Gastrocnemius medialis (tissue), 4 donors: Measurements from ENCODE around the gene PKP4.

Experiments
- CTCF ChIP-seq, 5 experiments: fragments of 450-650 bp in 3 of 5; fragments of 200-600 bp in 2 of 5; sonication (generic) in 2 of 5; IDR thresholded peaks in 4 of 5; conservative IDR thresholded peaks in 1 of 5; 1 replicate in 4 of 5; 2 replicates in 1 of 5; pipeline ENCODE4 v1.5.1; 2016 to 2019; ENCODE audit warnings: antibody characterized with exemption in 5 of 5, mild to moderate bottlenecking in 3 of 5, moderate library complexity in 3 of 5
- POLR2A ChIP-seq, 2 donors: fragments of 450-650 bp; IDR thresholded peaks; one replicate each; pipeline ENCODE4 v1.6.1; 2017; ENCODE audit warnings: antibody characterized with exemption in 2 of 2, mild to moderate bottlenecking in 2 of 2, moderate library complexity in 2 of 2

- TF ChIP-seq CTCF (IDR thresholded peaks at IDR 0.05 in 4 of 5, conservative IDR thresholded peaks at IDR 0.05 in 1 of 5) (no peak), POLR2A (IDR thresholded peaks at IDR 0.05) (no peak)
These were observed 188.5 kb downstream of the PKP4 start for GRCh38 chr2:158645299-158645698.
